Sciatic nerve (tissue), 2 donors: ENCODE data around the gene TMEM271. TPM values are rescaled to one million over a fixed set of nuclear protein-coding genes. Genes with fewer than 3 reads are reported as not detected.

Experiments
- ATAC-seq: fragments of 200-7000 bp; cut with Tn5 transposase; one replicate; pipeline ENCODE4 v1.9.1; 2020; ENCODE audit warnings: mild to moderate bottlenecking, moderate library complexity
- DNase-seq: peaks from one replicate; pipeline ENCODE4 v3.0.0-alpha.2; 2020; ENCODE audit warnings: low spot score
- intact Hi-C: fragments of 100-400 bp; cut with DNase I; formaldehyde crosslinking; loops from one replicate; pipeline ENCODE4 v1.14.2; 2022
- total RNA-seq: library from RNA; stranded (reverse); fragmentation: NEBNext Ultra II Directional; extraction: Animal tissue kit (Norgen Biotek cat#: 25700); gene quantifications from one replicate; pipeline ENCODE4 v1.2.1, GENCODE V29; 2021
- donor health status: DM: no; HTN: no; CAD: no.
- donor health status: DM: no; HTN: no; CAD: no.

Gene TMEM271
- total RNA-seq, 1 donor from 2014 or later: not detected

GRCh38 chr4:587671-588350, 11.7 kb upstream of the TMEM271 start:
- intact Hi-C loops: no loop called here
- no peak for DNase-seq
- no peak for ATAC-seq

DNA sequence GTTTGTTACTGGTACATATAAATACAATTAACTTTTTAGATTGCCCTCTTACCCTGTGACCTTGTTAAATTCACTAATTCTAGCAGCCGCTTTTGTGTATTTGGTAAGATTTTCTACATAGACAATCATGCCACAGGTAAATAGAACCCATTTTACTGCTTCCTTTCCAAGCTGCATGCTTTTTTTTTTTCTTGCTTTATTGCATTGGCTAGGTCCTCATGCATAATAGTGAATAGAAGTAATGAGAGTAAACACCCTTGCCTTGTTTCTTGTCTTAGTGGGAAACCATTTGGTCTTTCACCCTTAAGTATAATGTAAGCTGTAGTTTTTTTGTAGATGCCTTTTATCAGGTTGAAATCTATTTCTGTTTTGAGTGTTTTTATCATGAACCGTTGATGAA, 7.7 kb upstream of the TMEM271 start:
- intact Hi-C loops: no loop called here
- DNase-seq (no peak), ATAC-seq (no peak)

DNA sequence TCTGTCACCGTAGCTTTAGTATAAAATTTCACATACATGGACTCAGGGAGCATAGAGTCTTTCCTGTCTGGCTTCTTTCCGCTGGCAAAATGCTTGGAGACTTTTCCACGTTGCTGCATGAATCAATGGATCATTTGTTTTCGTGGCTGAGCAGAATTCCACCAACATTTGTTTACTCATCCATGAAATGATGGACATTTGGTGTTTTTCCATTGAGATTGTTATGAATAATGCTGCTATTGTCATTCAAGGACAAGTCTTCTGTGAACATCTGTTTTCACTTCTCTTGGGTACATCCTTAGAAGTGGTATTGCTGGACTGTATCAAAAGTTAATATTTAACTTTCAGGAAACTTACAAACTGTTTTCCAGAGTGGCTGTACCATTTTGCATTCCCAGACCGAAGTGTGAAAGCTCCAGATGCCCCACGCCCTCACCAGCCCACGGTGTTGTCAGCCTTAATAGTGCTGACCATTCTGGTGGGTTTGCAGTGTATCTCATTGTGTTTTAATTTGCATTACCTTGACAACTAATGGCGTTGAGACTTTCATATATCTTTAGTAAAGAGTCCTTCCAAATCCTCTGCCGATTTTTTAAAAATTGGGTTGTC, 5.8 kb upstream of the TMEM271 start:
- no peak for ATAC-seq
- intact Hi-C loops: no loop called here
- DNase-seq: no peak

DNA sequence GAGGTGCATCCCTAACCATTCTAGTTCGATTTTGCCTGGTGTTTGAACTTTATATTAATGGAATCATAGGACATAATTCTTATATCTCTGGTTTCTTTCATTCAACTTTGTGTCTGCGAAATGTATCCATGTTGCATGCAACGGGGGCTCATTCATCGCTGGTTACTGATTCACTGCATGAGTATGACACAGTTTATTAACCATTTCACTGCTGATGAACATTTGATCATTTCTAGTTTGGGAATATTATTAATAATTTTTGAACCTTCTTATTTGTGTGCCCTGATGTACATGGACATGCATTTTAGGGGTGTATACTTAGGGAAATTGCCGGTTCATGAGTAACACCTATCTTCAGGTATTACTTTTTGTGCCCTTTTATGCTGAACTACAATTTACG, 5.1 kb upstream of the TMEM271 start:
- DNase-seq: no peak
- intact Hi-C loops: no loop called here
- no peak for ATAC-seq

DNA sequence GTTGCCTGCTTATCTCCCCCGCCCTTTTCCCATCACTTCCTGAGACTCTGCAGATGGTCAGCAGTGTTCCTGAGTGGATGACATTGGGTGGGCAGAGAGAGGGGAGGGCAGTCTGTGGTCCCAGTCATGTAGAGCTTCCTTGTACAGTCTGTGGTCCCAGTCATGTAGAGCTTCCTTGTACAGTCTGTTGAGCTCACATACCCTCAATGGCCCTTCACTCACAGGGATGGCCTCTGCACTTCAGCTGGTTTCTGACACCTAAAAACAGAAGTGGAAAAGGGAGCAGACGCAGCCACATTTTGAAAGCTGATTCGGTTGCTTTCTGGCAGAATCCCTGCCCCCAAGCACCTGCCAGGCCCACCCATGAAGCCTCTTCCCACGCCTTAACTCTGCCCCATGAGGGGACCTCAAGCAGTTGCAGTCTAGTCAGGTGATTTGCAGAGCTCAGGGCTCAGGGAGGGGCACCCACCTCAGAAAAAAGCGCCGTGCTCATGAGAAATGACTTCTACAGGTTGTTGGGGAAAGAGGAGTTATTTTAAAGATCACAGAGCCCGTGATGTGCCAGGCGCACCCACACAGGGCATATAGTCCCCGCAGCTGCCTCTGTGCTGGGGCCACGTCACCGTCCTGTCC, 3.6 kb upstream of the TMEM271 start:
- DNase-seq: no peak
- intact Hi-C loops: no loop called here
- ATAC-seq: no peak

DNA sequence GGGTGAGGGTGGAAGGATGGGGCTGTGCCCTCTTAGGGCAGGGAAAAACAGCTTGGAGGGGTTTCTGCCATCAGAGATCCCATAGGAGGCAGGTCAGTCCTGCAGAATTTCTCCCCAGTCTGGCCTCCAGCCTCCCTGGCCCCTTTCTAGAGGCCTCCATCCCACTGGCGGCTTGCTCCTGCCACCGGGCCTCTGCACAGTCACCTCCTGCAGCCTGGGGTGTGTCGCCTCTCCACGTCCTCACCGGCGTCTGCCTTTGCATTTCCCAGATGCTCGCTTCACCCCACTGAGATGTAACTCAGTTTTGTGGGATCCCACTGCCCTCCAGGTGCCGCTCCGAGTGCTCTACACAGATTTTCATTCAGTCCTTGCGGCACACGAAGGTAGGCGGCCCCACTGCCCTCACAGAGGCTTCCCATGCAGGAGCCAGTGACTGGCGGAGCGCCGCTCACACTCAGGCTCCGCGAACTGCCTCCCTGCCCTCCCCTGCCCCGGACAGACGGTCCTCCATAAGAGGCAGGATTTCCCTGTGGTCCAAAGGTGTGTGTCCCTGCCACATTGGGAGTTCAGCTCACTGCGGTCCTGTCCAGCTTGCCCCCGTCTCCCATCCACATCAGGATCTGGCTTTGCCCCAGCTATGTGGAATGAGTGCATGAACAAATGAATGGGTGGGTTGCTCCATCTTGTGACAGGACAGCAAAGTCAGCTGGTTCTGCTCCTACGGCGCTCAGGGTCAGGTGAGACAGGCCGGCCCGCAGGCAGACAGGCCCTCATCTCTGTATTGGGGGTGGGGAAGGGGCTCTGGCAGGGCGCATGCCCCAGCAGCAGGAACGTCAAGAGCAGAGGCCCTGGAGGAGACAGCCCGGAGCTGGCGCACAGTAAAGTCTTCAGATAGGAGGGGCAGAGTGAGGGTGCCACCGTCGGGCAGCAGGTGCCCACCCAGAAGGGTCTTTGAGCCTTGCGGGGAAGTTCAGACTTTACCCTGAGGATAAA, 2.7 kb upstream of the TMEM271 start:
- ATAC-seq (no peak), DNase-seq (no peak)
- intact Hi-C loops: no loop called here

GRCh38 chr4:577499-578450, 1.7 kb upstream of the TMEM271 start:
- intact Hi-C loops: no loop called here
- ATAC-seq (no peak), DNase-seq (no peak)

GRCh38 chr4:576991-577498, 950 bp upstream of the TMEM271 start:
- no peak for ATAC-seq
- intact Hi-C loops: no loop called here

GRCh38 chr4:575281-576141, 584 bp downstream of the TMEM271 start:
- DNase-seq: no peak
- intact Hi-C loops: no loop called here
- ATAC-seq: no peak

More at GRCh38 chr4:576991-577498, 950 bp upstream of the TMEM271 start:
- no peak for DNase-seq

- no peak for ATAC-seq
- DNase-seq: no peak
- intact Hi-C loops: no loop called here
Measured at GRCh38 chr4:574346-575161, 1.5 kb downstream of the TMEM271 start.

DNA sequence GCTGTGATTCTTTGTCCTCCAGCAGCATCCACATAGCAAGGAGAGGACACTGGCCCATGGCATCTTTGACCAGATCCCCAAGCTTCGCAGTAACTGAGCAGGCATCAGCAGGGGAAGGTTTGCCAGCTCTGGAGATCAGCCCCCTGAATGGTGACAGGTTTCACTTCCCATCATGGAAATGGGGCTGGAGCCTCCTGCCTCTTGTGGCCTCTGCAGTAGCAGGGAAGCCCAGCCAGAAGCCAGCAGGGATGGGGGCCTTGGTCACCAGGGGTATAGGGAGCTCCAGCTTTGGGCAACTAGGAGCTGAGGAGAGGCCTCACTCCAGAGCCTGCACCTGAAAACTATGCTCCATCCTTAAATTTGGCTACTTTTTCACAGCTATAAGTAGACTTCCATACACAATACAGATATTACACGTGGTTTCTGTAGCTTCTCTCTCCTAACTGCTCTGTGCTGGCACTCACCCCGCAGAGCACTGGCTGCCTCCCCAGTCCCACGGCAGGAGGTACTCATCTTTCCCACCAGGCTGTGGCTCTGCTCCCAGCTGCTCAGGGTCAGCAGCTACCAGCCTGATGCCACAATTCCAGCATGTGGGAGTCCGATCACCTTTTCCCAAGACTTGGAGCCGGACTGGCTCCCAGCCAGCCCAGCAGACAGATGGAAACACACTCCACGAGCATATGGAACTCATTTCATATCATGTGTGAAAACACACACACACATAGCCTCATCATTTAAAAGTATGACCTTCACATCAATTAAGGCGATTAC, 2.8 kb downstream of the TMEM271 start:
- DNase-seq (no peak), ATAC-seq (no peak)
- intact Hi-C loops: no loop called here

DNA sequence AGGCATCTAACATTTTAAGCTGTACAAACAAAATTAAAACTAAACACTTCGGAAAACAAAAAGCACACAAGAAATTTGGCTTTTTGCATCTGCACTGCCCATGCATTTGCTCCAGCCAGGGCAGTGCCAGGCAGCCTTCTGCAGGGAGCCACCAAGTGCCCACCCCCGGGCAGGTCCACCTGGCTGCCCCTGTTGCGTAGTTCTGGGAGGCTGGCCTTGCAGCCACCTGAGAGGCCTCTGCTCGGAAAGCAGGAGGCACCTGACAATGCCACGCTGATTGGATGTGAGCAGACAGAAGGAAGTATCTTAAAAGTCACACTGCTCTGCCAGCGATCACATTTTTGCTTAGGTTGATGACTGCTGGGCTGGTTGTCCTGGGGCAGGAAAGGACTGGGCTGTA, 3.5 kb downstream of the TMEM271 start:
- intact Hi-C loops: no loop called here
- ATAC-seq: no peak
- DNase-seq: no peak

DNA sequence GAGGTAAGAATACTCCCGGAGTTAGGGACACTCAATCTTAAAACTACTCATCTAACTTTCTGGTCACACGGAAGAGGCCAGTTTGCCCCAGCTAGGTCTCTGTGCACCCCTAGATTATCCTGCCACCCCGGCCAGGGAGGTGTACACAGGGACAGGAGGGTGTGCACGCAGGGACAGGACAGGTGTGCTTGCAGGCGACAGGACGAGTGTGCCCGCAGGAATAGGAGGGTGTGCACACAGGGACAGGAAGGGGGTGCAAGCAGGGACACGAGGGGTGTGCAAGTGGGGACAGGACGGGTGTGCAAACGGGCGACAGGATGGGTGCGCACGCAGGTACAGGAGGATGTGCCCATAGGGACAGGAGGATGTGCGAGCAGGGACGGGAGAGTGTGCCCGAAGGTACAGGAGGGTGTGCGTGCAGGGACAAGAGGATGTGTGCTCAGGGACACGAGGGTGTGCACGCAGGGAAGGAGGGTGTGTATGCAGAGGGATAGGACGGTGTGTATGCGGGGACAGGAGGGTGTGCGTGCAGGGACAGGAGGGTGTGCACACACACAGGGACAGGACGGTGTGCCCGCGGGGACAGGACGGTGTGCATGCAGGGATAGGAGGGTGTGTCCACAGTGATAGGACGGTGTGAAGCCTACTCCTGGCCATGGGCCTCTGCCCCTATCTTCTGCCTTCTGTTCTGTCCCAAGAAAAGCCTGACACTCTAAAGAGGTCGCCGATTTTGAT, 4.1 kb downstream of the TMEM271 start:
- intact Hi-C loops: no loop called here
- ATAC-seq (no peak), DNase-seq (no peak)

DNA sequence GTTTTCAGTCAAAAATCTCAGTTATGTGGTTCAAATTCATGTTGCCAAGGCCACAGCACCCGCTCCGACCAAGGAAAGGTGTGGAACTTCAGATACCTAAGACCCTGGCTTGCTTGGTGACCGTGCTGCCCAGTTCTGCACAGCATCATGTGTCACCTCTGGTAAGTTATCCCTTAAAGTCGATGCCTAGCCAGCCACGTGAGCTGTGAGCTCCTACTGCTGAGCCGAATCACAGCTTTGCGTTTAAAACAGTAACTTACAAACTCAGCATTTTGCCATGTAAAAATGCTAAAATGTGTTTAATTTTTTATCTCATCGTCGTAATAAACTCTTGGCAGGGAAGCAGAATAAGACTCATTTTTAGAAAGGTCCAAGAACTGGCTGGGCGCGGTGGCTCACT, 5.3 kb downstream of the TMEM271 start:
- no peak for DNase-seq
- intact Hi-C loops: no loop called here
- ATAC-seq: no peak
